Stimulated activated naive CD4-positive, alpha-beta T cell treated with Interleukin-2 at 50 U/mL for 16 hours (primary cell): ENCODE data around the gene GATA6.
"Not testable (repeated sequence)": the region's sequence is repeated elsewhere in the genome, so short reads cannot be mapped to it uniquely, and the experiment has no call there.

ENCODE experiments used
- DNase-seq: peaks from one replicate; lab custom pipeline; 2025; lab: John Stamatoyannopoulos, UW

Gene GATA6

GRCh38 chr18:22182884-22183697 is 13.7 kb downstream of the GATA6 start:
- DNase-seq = no peak

GRCh38 chr18:22183698-22184170 is 14.3 kb downstream of the GATA6 start:
- DNase-seq = no peak

- DNase-seq = not testable (repeated sequence)
Observed at GRCh38 chr18:22184573-22184972, 15.2 kb downstream of the GATA6 start.

GRCh38 chr18:22185273-22185672 is 15.9 kb downstream of the GATA6 start:
- no peak for DNase-seq

- no peak for DNase-seq
Observed at GRCh38 chr18:22185771-22186386, 16.5 kb downstream of the GATA6 start.

GRCh38 chr18:22186484-22186971 is 17.1 kb downstream of the GATA6 start:
- no peak for DNase-seq

- no peak for DNase-seq
Observed at GRCh38 chr18:22188559-22189267, 19.3 kb downstream of the GATA6 start.

- no peak for DNase-seq
Observed at GRCh38 chr18:22189449-22190166, 20.2 kb downstream of the GATA6 start.

GRCh38 chr18:22191346-22191695 is 21.9 kb downstream of the GATA6 start:
- DNase-seq = no peak

- DNase-seq = no peak
Observed at GRCh38 chr18:22191923-22192322, 22.5 kb downstream of the GATA6 start.

GRCh38 chr18:22193466-22193865 is 24.1 kb downstream of the GATA6 start:
- DNase-seq = no peak

GRCh38 chr18:22194151-22194598 is 24.8 kb downstream of the GATA6 start:
- DNase-seq = no peak

GRCh38 chr18:22195052-22195451 is 25.7 kb downstream of the GATA6 start:
- no peak for DNase-seq

- not testable (repeated sequence) for DNase-seq
Observed at GRCh38 chr18:22196943-22197342, 27.6 kb downstream of the GATA6 start.

- no peak for DNase-seq
Observed at GRCh38 chr18:22197668-22198067, 28.3 kb downstream of the GATA6 start.

GRCh38 chr18:22198163-22198562 is 28.8 kb downstream of the GATA6 start:
- no peak for DNase-seq

GRCh38 chr18:22199005-22199404 is 29.6 kb downstream of the GATA6 start:
- no peak for DNase-seq

- DNase-seq = no peak
Observed at GRCh38 chr18:22200611-22201225, 31.3 kb downstream of the GATA6 start.

GRCh38 chr18:22203035-22203434 is 33.6 kb downstream of the GATA6 start:
- DNase-seq = no peak

GRCh38 chr18:22203536-22204213 is 34.3 kb downstream of the GATA6 start:
- no peak for DNase-seq

GRCh38 chr18:22204214-22204536 is 34.8 kb downstream of the GATA6 start:
- DNase-seq = no peak
